Activated T-cell treated with anti-CD3 and anti-CD28 coated beads, Interleukin-2, amount 50 U/mL, for 1 hour (primary cell): Measurements from ENCODE around the gene CLDND2.

ENCODE experiments used
- DNase-seq: peaks from one replicate; pipeline ENCODE4 v3.0.0-alpha.2; 2020

CLDND2 gene

GRCh38 chr19:51327066-51328001 is 41.5 kb downstream of the CLDND2 start:
- DNase-seq = peak; percentile 49

DNA sequence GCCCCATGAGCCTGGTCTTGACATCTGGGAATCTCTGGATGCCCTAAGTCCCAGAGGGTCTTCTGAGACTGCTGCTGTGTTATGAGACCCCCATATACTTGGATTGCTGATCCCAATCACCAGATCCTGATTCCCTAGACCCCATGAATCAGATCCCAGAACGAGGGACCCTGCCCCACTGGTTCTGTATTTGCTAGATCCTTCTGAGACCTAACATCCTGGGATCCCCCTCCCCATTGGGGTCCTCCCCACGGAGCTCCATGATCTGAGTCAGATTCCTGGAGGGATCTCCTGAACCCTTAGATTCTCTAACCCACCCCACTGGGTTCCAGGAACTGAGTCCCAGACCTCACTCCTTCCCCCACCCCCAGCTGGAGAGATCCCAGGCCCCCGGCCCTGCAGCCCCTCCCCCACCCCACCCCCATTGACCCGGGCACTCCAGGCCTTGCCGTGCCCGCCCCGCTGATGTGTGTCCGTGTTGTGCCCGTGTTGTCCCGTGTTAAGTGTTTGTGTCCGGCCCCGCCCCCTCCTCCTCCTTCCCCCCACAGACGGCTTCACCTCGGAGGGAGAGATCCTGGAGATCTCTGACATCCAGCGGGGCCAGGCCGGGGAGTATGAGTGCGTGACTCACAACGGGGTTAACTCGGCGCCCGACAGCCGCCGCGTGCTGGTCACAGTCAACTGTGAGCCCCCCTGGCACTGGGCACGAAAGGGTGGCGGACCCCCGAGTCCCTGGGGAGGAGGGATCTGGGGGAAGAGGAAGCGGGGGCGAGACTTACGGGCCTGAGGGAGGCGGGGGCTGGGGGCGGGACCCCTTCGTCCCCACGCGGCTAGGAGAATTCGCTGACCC is 42.4 kb downstream of the CLDND2 start:
- DNase-seq = no peak

GRCh38 chr19:51325161-51325976 is 43.4 kb downstream of the CLDND2 start:
- no peak for DNase-seq

DNA sequence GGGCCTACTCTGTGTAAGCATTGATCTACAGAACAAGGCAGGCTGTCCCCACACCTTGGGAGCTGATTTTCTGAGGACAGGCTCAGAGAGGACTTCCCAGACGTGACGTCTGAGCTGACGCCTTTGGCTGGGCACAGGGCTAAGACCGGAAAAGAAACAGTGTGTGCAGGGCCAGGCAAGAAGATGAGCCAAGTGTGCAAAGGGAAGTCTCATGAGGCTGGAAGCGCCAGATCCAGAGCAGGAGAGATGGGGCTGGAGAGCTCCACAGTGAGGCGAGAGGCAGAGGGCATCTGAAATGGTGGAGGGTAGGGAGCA is 44.7 kb downstream of the CLDND2 start:
- no peak for DNase-seq

DNA sequence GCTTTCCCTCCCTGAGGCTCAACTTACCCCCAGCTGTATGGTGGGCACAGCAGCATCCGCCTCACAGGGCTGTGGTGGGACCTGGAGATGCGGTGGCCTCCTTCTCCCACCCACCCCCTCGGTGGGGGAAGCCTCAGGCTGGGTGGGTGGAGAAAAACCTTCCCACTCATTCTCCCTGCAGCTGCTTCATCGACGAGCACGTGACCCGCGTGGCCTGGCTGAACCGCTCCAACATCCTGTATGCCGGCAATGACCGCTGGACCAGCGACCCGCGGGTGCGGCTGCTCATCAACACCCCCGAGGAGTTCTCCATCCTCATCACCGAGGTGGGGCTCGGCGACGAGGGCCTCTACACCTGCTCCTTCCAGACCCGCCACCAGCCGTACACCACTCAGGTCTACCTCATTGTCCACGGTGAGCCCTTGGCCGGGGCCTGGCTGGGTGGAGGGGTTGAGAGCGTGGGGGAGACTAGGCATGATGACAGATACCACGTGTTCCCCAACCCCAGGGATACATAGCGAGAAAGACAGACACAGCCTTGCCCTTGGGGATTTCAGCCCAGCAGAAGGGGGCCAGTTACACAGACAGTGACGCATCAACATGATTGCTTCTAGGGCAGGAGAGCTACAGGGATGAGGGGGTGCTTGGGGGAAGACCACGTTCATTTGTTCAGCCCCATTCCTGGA is 45.2 kb downstream of the CLDND2 start:
- no peak for DNase-seq

DNA sequence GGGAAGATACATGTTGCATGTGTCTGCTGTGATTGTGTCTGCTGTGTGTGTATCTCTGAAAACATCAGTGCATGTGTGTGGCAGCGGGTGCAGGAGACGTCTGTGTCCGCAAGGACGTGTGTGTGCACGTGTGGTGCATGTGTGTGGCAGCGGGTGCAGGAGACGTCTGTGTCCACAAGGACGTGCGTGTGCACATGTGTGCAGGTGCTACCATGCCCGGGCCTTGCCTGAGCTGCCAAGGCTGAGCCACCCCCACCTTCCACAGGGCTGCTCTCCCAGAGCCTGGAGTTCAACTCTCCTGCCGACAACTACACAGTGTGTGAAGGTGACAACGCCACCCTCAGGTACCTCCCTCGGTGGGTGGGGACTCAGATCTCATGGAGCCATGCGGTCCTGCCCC is 47.0 kb downstream of the CLDND2 start:
- no peak for DNase-seq

- no peak for DNase-seq
These were observed 48.5 kb downstream of the CLDND2 start for GRCh38 chr19:51320280-51320657.

DNA sequence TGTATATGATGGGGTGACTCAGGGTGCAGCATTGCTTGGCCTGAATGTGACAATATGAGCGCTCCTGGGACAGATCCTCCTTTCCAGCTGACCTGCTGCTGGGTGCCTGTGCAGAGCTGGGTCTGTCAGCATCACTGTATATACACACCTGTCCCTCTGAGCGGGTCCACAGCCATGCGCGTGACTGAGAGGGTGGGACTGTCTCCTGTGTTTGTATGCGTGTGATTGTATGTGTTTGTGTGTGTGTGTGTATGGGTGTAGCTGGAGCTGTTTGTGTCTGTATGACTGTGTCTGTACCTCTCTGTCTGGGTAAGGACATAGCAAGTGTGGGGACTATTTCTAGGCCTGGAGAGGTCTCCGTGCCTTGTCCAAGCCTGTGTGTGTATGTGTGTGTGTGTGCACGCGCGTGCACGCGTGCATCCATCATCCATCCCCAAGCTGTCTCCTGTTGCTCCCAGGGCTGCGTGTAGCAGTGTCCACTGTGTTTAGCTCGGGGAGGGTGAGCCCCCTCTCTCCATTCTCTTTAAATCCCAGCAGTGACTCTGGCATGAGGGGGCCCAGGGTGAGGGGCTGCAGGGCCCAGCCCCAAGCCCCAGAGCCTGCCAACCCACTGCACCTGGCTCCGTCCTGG is 49.0 kb downstream of the CLDND2 start:
- no peak for DNase-seq

DNA sequence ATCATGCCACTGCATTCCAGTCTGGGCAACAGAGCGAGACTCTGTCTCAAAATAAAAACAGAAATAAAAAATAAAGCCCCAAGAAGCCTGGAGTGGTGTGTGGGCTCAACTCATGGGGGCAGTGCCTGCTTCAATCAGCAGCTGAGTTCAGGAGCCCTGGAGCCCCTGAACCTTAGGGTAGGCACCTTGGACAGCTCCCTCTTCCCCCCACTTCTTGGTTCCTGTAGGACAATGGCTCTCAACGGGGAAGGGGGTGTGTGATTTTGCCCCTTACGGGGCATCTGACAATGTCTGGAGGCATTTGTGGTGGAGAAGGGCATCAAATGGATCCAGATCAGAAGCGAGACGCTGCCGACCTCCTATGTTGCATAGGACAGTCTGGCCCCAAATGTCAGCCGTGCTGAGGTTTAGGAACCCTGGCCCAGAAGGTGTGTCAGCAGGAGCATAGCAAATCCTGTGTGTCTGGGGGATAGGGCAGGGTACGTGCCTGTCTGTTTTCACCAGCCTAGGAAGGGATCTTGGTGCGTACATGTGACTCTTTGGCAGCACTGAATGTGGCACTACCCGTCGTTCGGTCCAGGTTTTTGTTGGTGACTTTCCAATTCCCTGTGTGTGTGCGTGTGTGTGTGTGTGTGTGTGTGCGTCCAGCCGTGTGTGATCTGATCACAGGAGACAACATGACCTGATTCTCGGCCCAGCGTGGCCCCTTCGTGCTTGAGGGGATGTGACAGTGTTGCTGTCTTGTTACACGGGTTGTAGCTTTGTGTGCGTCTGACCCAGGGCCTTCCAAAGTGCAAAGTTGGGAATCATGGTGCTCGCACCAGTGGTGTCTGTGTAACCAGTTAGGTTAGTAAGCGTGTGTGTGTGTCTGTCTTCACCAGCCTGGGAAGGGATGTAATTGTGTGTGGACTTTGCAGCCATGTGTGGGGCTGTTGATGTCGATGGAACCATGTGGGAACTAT is 49.8 kb downstream of the CLDND2 start:
- no peak for DNase-seq

- DNase-seq = no peak
These were observed 50.8 kb downstream of the CLDND2 start for GRCh38 chr19:51317968-51318367.

DNA sequence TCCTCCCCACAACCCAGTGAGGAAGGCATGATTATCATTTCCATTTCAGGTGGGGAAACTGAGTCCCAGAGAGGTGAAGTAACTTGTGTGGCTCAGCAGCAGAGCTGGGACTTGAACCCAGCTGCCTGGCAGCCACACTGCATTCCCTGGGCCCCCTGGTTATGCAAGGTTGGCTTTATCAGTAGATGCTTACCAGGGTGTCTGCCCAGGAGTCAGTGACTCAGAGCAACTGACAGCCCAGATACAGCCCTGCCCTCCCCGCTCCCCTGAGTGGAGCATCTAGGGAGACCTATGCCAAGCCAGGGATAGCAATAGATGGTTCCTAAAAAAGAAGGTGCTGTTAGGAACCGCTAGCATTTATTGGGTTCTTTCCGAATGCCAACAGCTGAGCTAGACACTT is 51.4 kb downstream of the CLDND2 start:
- no peak for DNase-seq
